Liver (tissue), 9 donors: ENCODE data around the gene AGBL5. TPM values are rescaled to one million over a fixed set of nuclear protein-coding genes. Genes with fewer than 3 reads are reported as not detected.

ENCODE experiments used
- DNase-seq: peaks from one replicate; pipeline ENCODE4 v3.0.0-alpha.2; 2017; ENCODE audit warnings: low spot score
- H3K27ac ChIP-seq, 2 donors: one replicate each; pipeline ENCODE4 v1.7.0; 2013; ENCODE audit warnings: inconsistent platforms in 2 of 2, low read length in 2 of 2, control low read depth in 1 of 2, low read depth in 1 of 2, mild to moderate bottlenecking in 1 of 2
- H3K27me3 ChIP-seq, 4 donors: one replicate each; pipeline versions ENCODE4 v1.6.1 to v1.7.0; 2013; ENCODE audit warnings: low read length in 3 of 4, inconsistent platforms in 1 of 4, mild to moderate bottlenecking in 1 of 4, moderate library complexity in 1 of 4; ENCODE audit not compliant: control insufficient read depth in 4 of 4, insufficient read depth in 4 of 4
- H3K36me3 ChIP-seq, 4 donors: one replicate each; pipeline versions ENCODE4 v1.6.1 to v1.7.0; 2013; ENCODE audit warnings: low read length in 3 of 4, mild to moderate bottlenecking in 3 of 4, low read depth in 1 of 4, moderate library complexity in 1 of 4; ENCODE audit not compliant: control insufficient read depth in 4 of 4, insufficient read depth in 3 of 4
- H3K4me1 ChIP-seq, 4 donors: one replicate each; pipeline versions ENCODE4 v1.6.1 to v1.7.0; 2013; ENCODE audit warnings: low read length in 3 of 4, mild to moderate bottlenecking in 3 of 4, moderate library complexity in 1 of 4; ENCODE audit not compliant: control insufficient read depth in 4 of 4, insufficient read depth in 4 of 4
- H3K4me3 ChIP-seq, 3 donors: one replicate each; pipeline versions ENCODE4 v1.6.1 to v1.7.0; 2013; ENCODE audit warnings: low read length in 3 of 3, control low read depth in 1 of 3, low read depth in 1 of 3, mild to moderate bottlenecking in 1 of 3
- H3K9ac ChIP-seq, 2 donors: one replicate each; pipeline ENCODE4 v1.7.0; 2013; ENCODE audit warnings: low read length in 2 of 2, mild to moderate bottlenecking in 2 of 2, moderate library complexity in 2 of 2, control low read depth in 1 of 2, low read depth in 1 of 2
- H3K9me3 ChIP-seq, 4 donors: one replicate each; pipeline versions ENCODE4 v1.6.1 to v1.7.0; 2013; ENCODE audit warnings: low read length in 3 of 4; ENCODE audit not compliant: control insufficient read depth in 4 of 4
- ATF3 ChIP-seq: IDR thresholded peaks from 2 replicates; pipeline ENCODE4 v1.6.1; 2016; ENCODE audit warnings: antibody characterized with exemption
- FOXA1 ChIP-seq: IDR thresholded peaks from 2 replicates; pipeline ENCODE4 v1.6.1; 2016; ENCODE audit warnings: antibody characterized with exemption
- FOXA2 ChIP-seq: IDR thresholded peaks from 2 replicates; pipeline ENCODE4 v1.6.1; 2016; ENCODE audit warnings: antibody characterized with exemption
- GABPA ChIP-seq, 2 donors: IDR thresholded peaks in 1 of 2; conservative IDR thresholded peaks in 1 of 2; 2 replicates each; pipeline ENCODE4 v1.6.1; 2016; ENCODE audit warnings: antibody characterized with exemption in 2 of 2, mild to moderate bottlenecking in 1 of 2, moderate library complexity in 1 of 2
- HNF4G ChIP-seq: IDR thresholded peaks from 2 replicates; pipeline ENCODE4 v1.6.1; 2016; ENCODE audit warnings: antibody characterized with exemption
- JUND ChIP-seq, 2 donors: IDR thresholded peaks; 2 replicates each; pipeline ENCODE4 v1.6.1; 2016; ENCODE audit warnings: antibody characterized with exemption in 2 of 2
- NR2F2 ChIP-seq: IDR thresholded peaks from 2 replicates; pipeline ENCODE4 v1.6.1; 2016; ENCODE audit warnings: antibody characterized with exemption
- REST ChIP-seq: IDR thresholded peaks from 2 replicates; pipeline ENCODE4 v1.6.1; 2016; ENCODE audit warnings: antibody characterized with exemption, mild to moderate bottlenecking
- TAF1 ChIP-seq: conservative IDR thresholded peaks from 2 replicates; pipeline ENCODE4 v1.6.1; 2016; ENCODE audit warnings: antibody characterized with exemption, mild to moderate bottlenecking
- WGBS: extraction: QIAGEN DNeasy Blood & Tissue Kit; methylation state at CpG from one replicate; pipeline ENCODE4 v1.1.7; 2013; 5-methylcytosine and 5-hydroxymethylcytosine counted together
- polyA plus RNA-seq, 2 donors: library from polyadenylated mRNA; stranded (reverse) in 1 of 2; unstranded in 1 of 2; fragments of 200-250 nt in 1 of 2; fragments of >200 nt in 1 of 2; fragmentation: Nextera tagmentation in 1 of 2; extraction: Ambion mirVana in 1 of 2; gene quantifications; one replicate each; pipeline versions ENCODE4 v1.2.1 to v1.2.3, GENCODE V29; 2013 to 2015
- total RNA-seq, 2 donors: library from RNA; depleted of rRNA; stranded (reverse); fragments of >200 nt; gene quantifications; one replicate each; pipeline ENCODE4 v1.2.3, GENCODE V29; 2014
- TF ChIP-seq, protein P1 (sequence below): IDR thresholded peaks from 2 replicates; pipeline ENCODE4 v1.6.1; 2016; ENCODE audit warnings: antibody characterized with exemption
- TF ChIP-seq, protein P2 (sequence below): IDR thresholded peaks from 2 replicates; pipeline ENCODE4 v1.6.1; 2016; ENCODE audit warnings: antibody characterized with exemption
- TF ChIP-seq, protein P3 (sequence below): fragments of 150-350 bp; IDR thresholded peaks from 2 replicates; pipeline ENCODE4 v1.5.1; 2017; ENCODE audit warnings: improper control_type of control experiment, low read depth, low read length; ENCODE audit not compliant: missing input control
- donor health status: healthy.
- donor health status: healthy.
- donor health status: healthy.
- donor health status: healthy.
- donor health status: healthy.

AGBL5 gene
- total and polyA plus RNA-seq, 4 donors: 3.2 to 9.0 (median 4.8) TPM

GRCh38 chr2:27010139-27010538 lies 41.3 kb upstream of the AGBL5 start:
- no peaks in the 10 kb centered on the region for H3K36me3 ChIP-seq
- peaks cover 21 to 41% (median 31%) of the 10 kb centered on the region in 4 donors for H3K4me1 ChIP-seq
- H3K9ac ChIP-seq: no peak overlapping the region
- H3K9me3 ChIP-seq: no peaks in the 10 kb centered on the region
- TF ChIP-seq, protein P1, sequence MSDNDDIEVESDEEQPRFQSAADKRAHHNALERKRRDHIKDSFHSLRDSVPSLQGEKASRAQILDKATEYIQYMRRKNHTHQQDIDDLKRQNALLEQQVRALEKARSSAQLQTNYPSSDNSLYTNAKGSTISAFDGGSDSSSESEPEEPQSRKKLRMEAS: no peak
- TF ChIP-seq TAF1: no peak
- TF ChIP-seq FOXA2: no peak
- no peak for TF ChIP-seq JUND (IDR thresholded peaks at IDR 0.05)
- TF ChIP-seq, protein P2, sequence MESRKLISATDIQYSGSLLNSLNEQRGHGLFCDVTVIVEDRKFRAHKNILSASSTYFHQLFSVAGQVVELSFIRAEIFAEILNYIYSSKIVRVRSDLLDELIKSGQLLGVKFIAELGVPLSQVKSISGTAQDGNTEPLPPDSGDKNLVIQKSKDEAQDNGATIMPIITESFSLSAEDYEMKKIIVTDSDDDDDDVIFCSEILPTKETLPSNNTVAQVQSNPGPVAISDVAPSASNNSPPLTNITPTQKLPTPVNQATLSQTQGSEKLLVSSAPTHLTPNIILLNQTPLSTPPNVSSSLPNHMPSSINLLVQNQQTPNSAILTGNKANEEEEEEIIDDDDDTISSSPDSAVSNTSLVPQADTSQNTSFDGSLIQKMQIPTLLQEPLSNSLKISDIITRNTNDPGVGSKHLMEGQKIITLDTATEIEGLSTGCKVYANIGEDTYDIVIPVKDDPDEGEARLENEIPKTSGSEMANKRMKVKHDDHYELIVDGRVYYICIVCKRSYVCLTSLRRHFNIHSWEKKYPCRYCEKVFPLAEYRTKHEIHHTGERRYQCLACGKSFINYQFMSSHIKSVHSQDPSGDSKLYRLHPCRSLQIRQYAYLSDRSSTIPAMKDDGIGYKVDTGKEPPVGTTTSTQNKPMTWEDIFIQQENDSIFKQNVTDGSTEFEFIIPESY: no peak
- no peak for TF ChIP-seq FOXA1
- TF ChIP-seq HNF4G: no peak
- TF ChIP-seq REST: no peak
- 69% methylated on average over 3 of the region's 3 CpGs for WGBS
- H3K4me3 ChIP-seq: no peak overlapping the region
- peak overlapping the region; percentile 22 to 80 for H3K27ac ChIP-seq
- no peak for DNase-seq
- H3K27me3 ChIP-seq: no peaks in the 10 kb centered on the region

GRCh38 chr2:27013738-27014137 lies 37.7 kb upstream of the AGBL5 start:
- 99% methylated on average over 4 of the region's 4 CpGs for WGBS
- Histone ChIP-seq H3K27me3 (no peaks in the 10 kb centered on the region), H3K36me3 (no peaks in the 10 kb centered on the region), H3K9ac (no peak overlapping the region), H3K9me3 (no peaks in the 10 kb centered on the region), H3K27ac (no peak overlapping the region), H3K4me3 (no peak overlapping the region), H3K4me1 (peaks cover 27 to 58% (median 52%) of the 10 kb centered on the region in 4 donors)
- DNase-seq: no peak
- TF ChIP-seq, protein P3, sequence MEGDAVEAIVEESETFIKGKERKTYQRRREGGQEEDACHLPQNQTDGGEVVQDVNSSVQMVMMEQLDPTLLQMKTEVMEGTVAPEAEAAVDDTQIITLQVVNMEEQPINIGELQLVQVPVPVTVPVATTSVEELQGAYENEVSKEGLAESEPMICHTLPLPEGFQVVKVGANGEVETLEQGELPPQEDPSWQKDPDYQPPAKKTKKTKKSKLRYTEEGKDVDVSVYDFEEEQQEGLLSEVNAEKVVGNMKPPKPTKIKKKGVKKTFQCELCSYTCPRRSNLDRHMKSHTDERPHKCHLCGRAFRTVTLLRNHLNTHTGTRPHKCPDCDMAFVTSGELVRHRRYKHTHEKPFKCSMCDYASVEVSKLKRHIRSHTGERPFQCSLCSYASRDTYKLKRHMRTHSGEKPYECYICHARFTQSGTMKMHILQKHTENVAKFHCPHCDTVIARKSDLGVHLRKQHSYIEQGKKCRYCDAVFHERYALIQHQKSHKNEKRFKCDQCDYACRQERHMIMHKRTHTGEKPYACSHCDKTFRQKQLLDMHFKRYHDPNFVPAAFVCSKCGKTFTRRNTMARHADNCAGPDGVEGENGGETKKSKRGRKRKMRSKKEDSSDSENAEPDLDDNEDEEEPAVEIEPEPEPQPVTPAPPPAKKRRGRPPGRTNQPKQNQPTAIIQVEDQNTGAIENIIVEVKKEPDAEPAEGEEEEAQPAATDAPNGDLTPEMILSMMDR: no peak
- no peak for TF ChIP-seq NR2F2
- TF ChIP-seq, protein P2: no peak
- no peak for TF ChIP-seq FOXA1
- TF ChIP-seq GABPA (IDR thresholded peaks at IDR 0.05 in 1 of 2, conservative IDR thresholded peaks at IDR 0.05 in 1 of 2): no peak
- no peak for TF ChIP-seq JUND (IDR thresholded peaks at IDR 0.05)
- TF ChIP-seq ATF3: no peak
